ENCODE data around the gene CHAC2. TPM values are rescaled to one million over a fixed set of nuclear protein-coding genes. Genes with fewer than 3 reads are reported as not detected.

The CHAC2 gene
- total RNA-seq, 6 experiments from 2014 or later = 4.7 to 7.2 (median 5.4) TPM

DNA sequence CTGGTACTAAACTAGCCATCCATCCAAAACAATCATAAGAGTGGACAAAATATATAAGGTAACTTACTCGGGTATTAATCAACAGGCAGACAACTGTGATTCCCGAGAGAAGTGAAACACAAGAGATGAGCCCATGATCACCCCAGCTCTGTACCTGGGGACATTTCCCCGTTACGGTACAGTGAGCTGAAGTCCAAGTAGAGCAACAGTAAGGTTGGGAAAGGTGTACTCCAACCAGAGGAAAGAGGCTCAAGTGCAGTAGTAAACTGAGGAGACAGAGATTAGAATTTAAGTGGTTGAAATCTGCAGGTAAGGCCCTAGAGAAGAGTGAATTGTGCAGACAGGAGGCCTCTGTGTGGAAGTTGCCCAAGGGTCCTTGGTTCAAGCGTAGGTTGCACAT, 30.5 kb upstream of the CHAC2 start:
- TF ChIP-seq, protein P1, sequence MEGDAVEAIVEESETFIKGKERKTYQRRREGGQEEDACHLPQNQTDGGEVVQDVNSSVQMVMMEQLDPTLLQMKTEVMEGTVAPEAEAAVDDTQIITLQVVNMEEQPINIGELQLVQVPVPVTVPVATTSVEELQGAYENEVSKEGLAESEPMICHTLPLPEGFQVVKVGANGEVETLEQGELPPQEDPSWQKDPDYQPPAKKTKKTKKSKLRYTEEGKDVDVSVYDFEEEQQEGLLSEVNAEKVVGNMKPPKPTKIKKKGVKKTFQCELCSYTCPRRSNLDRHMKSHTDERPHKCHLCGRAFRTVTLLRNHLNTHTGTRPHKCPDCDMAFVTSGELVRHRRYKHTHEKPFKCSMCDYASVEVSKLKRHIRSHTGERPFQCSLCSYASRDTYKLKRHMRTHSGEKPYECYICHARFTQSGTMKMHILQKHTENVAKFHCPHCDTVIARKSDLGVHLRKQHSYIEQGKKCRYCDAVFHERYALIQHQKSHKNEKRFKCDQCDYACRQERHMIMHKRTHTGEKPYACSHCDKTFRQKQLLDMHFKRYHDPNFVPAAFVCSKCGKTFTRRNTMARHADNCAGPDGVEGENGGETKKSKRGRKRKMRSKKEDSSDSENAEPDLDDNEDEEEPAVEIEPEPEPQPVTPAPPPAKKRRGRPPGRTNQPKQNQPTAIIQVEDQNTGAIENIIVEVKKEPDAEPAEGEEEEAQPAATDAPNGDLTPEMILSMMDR (IDR thresholded peaks at IDR 0.05) = no peak
- no peak for DNase-seq
- no peak overlapping the region for H3K27ac Mint-ChIP-seq
- H3K36me3 Mint-ChIP-seq (ENCODE audit: low read depth) = peaks cover 33% of the 10 kb centered on the region
- H3K27me3 Mint-ChIP-seq (ENCODE audit: insufficient read depth) = no peaks in the 10 kb centered on the region; the same call in 1 of the 2 replicates
- peaks cover 16% of the 10 kb centered on the region for H3K9me3 Mint-ChIP-seq
- H3K4me1 Mint-ChIP-seq (ENCODE audit: low read depth) = peaks cover 26% of the 10 kb centered on the region
- no peak overlapping the region for H3K4me3 Mint-ChIP-seq

DNA sequence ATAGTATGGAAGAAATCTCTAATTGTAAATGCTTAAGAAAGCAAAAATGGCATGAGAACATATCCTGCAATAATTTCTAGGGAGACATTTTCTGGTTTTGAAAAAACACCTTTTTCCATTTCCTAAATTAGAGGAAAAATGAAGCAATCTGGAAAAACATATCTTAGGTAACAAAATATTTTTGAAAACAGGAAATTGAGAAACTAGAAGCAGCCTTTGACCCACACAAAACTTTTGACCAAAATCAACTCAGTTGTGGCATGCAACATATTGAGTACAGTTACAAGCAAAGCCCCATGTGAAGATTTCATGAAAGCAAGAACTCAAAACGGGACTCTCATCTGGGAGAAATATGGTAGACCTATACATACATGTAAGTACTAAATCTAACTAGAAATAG, 28.6 kb upstream of the CHAC2 start:
- Mint-ChIP-seq H3K4me1 (ENCODE audit: low read depth) (peaks cover 37% of the 10 kb centered on the region), H3K9me3 (peaks cover 16% of the 10 kb centered on the region), H3K4me3 (no peak overlapping the region), H3K27ac (no peak overlapping the region), H3K27me3 (ENCODE audit: insufficient read depth) (no peaks in the 10 kb centered on the region; the same call in 1 of the 2 replicates), H3K36me3 (ENCODE audit: low read depth) (peaks cover 30% of the 10 kb centered on the region)
- TF ChIP-seq, protein P1 (IDR thresholded peaks at IDR 0.05) = no peak
- no peak for DNase-seq

DNA sequence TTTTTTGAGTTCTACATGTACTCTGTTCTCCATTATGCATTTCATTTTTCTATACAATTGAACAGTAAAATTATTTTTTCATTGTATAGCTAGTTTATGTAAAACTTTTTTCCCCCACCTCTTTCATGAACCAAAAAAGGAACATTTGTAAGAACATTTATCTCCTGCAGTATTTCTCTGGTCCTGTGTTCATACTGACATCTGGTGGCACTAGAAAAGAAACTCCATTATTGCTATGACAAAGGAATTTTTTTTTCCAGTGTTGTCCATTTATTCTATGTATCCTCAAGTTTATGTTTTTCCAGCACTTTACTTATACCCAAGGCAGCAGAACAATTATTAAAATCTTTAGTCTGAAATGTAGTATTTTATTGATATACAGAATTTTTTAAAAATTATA, 27.4 kb upstream of the CHAC2 start:
- Mint-ChIP-seq H3K4me3 (no peak overlapping the region), H3K27ac (no peak overlapping the region), H3K36me3 (ENCODE audit: low read depth) (peaks cover 18% of the 10 kb centered on the region), H3K27me3 (ENCODE audit: insufficient read depth) (no peaks in the 10 kb centered on the region; the same call in 1 of the 2 replicates), H3K4me1 (ENCODE audit: low read depth) (peaks cover 26% of the 10 kb centered on the region), H3K9me3 (peaks cover 6% of the 10 kb centered on the region)
- peak; percentile 40 for DNase-seq
- TF ChIP-seq, protein P1 (IDR thresholded peaks at IDR 0.05) = peak; percentile 80

DNA sequence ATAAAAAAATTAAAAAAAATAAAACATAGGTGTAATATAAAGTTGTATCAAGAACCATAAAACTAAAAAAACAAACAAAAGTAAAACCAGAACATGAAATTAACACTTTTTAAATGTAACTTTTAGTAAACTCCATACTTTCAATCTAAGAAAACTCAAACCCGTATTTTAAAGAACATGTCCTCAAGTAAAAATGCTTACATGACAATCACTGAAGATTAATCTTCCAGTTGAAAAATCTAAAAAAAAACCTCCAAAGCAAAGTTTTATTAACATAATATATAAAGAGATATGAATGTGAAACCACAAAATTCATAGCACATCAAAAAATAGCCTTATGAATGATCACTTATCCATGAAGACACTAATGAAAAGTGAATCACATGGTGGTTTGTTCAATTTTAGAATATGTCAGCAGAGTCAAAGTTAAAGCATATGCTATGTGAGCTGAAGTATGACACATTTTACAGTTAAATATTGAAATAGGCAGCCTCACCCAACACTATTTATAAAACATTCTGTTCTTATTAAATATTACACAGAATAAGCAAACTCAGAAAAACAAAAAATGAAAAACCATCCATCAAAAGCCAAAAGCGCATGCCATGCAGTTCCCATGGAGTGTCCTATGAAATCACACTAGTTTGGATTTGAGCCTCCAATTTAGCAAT, 23.1 kb upstream of the CHAC2 start:
- Mint-ChIP-seq H3K36me3 (ENCODE audit: low read depth) (peaks cover 26% of the 10 kb centered on the region), H3K9me3 (no peaks in the 10 kb centered on the region), H3K27ac (no peak overlapping the region), H3K4me1 (ENCODE audit: low read depth) (peaks cover 20% of the 10 kb centered on the region), H3K4me3 (no peak overlapping the region), H3K27me3 (ENCODE audit: insufficient read depth) (no peaks in the 10 kb centered on the region)
- TF ChIP-seq, protein P1 (IDR thresholded peaks at IDR 0.05) = no peak
- no peak for DNase-seq

DNA sequence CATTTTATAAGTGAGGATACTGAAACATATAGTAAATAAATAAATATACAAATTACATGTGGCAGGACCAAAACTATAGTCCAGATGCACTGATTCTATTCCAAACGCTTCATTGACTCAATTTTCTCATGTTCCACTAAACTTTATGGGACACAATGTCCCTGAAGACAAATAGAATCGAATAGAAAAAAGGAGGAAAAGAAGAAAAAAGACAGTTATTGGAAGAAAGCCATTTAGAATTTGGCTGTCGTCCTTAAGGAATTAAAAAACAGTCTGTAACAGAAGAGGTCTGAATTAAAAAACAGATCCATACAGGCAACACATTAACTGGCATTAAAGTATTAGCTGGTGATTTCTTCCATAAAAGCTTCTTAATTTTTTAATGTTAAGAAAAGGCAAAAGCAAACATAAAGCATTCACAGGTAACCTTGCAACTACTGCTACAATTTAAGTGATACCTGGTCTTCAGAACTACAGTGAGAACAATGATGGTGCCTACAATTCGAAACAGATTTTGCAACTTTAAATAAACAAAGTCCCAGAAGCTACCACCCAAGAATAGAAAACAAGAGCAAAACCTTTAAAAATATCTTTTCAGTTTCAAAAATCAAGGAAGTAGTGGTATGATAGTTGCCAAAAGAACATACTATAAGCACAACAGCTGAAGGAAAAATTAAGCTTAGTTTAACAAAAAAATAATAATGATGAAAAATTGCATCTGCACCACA, 17.4 kb upstream of the CHAC2 start:
- DNase-seq = no peak
- Mint-ChIP-seq H3K4me1 (ENCODE audit: low read depth) (peaks cover 35% of the 10 kb centered on the region), H3K27me3 (ENCODE audit: insufficient read depth) (no peaks in the 10 kb centered on the region), H3K27ac (no peak overlapping the region), H3K4me3 (no peak overlapping the region), H3K9me3 (no peaks in the 10 kb centered on the region), H3K36me3 (ENCODE audit: low read depth) (peaks cover 19% of the 10 kb centered on the region)
- TF ChIP-seq, protein P1 (IDR thresholded peaks at IDR 0.05) = no peak
